Measurements from ENCODE around the gene MYO3B. TPM values are rescaled to one million over a fixed set of nuclear protein-coding genes. Genes with fewer than 3 reads are reported as not detected.

MYO3B gene
- polyA plus RNA-seq, 1 of the 3 experiments (the other 2 are of a cell fraction), result not detected

DNA sequence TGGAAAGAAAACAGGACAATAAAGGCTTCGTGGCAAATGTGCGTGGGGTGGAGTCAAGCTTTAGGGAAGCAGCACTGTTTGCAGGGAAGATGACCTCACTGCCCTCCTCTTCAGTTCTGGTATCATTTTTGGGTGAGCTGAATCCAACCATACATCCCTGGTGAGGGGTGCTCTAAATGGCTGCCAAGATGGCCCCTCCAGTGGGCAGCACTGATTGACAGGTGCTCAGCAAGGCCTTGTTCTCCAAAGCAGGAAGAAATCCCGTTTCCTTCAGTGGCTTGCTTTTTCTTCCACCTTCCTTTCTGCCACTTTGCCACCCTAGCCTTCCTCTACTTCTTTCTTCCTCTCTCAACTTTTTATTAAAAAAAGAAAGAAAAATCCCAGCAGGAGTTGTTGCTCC is 404.4 kb downstream of the MYO3B start (continued):
- TF ChIP-seq, protein P1, sequence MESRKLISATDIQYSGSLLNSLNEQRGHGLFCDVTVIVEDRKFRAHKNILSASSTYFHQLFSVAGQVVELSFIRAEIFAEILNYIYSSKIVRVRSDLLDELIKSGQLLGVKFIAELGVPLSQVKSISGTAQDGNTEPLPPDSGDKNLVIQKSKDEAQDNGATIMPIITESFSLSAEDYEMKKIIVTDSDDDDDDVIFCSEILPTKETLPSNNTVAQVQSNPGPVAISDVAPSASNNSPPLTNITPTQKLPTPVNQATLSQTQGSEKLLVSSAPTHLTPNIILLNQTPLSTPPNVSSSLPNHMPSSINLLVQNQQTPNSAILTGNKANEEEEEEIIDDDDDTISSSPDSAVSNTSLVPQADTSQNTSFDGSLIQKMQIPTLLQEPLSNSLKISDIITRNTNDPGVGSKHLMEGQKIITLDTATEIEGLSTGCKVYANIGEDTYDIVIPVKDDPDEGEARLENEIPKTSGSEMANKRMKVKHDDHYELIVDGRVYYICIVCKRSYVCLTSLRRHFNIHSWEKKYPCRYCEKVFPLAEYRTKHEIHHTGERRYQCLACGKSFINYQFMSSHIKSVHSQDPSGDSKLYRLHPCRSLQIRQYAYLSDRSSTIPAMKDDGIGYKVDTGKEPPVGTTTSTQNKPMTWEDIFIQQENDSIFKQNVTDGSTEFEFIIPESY (IDR thresholded peaks at IDR 0.05; ENCODE audit: borderline replicate concordance, low read depth), result no peak

DNA sequence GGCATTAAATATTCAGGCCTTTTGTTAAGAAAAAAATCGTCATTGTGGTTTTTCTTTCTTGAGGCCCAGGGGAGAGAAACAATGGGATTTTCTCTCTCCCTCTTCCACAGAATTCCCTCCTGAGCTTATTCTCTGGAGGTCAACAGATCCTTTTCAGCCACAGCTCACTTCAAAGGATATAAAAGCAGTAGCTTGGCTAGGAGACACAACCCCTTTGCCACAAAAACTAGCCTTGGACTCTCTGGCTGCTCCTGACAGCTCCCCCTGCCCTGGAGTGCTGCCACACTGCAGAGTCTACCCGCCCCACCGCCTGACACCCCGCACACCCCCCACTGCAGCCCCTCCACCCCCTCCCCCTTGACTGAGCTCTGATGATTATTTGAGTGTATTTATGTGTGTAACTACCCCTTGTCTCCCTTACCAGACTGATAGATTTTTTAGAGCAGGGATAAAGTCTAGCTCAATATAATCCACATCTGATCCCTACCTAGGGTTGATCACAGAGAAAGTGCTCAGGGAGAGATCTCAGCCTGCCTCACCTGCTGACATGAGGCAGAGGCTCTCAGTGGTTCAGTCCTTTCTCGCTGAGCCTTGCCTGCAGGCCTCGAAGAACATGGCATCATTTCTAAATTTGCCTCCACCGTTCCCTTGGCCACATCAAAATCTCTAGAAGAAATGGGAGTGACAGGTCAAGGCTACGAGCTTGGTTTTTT is 405.0 kb downstream of the MYO3B start:
- no peaks in the 10 kb centered on the region for H3F3A ChIP-seq (replicated peaks; ENCODE audit: insufficient read depth)
- no peaks in the 10 kb centered on the region for H4K20me1 ChIP-seq (ENCODE audit: insufficient read depth)
- H2AFZ ChIP-seq (ENCODE audit: low read depth), result no peak overlapping the region
- H3K9ac ChIP-seq, result no peak overlapping the region
- H3K4me1 ChIP-seq (ENCODE audit: control insufficient read depth in 1 of 2, insufficient read depth in 2 of 2, low read depth in 1 of 2, low read length in 1 of 2), result no peaks in the 10 kb centered on the region
- TF ChIP-seq MXI1 (IDR thresholded peaks at IDR 0.05; ENCODE audit: low read depth, low read length), result no peak
- TF ChIP-seq MEF2A (IDR thresholded peaks at IDR 0.05; ENCODE audit: borderline replicate concordance, low read depth), result no peak
- no peak for TF ChIP-seq NRF1 (IDR thresholded peaks at IDR 0.05; ENCODE audit: low read depth, low read length)
- TF ChIP-seq, protein P2, sequence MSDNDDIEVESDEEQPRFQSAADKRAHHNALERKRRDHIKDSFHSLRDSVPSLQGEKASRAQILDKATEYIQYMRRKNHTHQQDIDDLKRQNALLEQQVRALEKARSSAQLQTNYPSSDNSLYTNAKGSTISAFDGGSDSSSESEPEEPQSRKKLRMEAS (IDR thresholded peaks at IDR 0.05; ENCODE audit: low read depth), result no peak
- TF ChIP-seq, protein P3, sequence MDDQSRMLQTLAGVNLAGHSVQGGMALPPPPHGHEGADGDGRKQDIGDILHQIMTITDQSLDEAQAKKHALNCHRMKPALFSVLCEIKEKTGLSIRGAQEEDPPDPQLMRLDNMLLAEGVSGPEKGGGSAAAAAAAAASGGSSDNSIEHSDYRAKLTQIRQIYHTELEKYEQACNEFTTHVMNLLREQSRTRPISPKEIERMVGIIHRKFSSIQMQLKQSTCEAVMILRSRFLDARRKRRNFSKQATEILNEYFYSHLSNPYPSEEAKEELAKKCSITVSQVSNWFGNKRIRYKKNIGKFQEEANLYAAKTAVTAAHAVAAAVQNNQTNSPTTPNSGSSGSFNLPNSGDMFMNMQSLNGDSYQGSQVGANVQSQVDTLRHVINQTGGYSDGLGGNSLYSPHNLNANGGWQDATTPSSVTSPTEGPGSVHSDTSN (IDR thresholded peaks at IDR 0.05), result no peak
- TF ChIP-seq SMC3 (IDR thresholded peaks at IDR 0.05; ENCODE audit: low read depth, low read length), result no peak
- TF ChIP-seq RFX5 (IDR thresholded peaks at IDR 0.05; ENCODE audit: low read length), result no peak
- no peak for TF ChIP-seq TAF1 (IDR thresholded peaks at IDR 0.05; ENCODE audit: borderline replicate concordance, low read depth, low read length)
- TF ChIP-seq GABPA (IDR thresholded peaks at IDR 0.05; ENCODE audit: low read depth), result no peak
- H3K9me3 ChIP-seq, result no peaks in the 10 kb centered on the region
- no peaks in the 10 kb centered on the region for H3K9me2 ChIP-seq
- DNase-seq, result no peak
- no peak overlapping the region for H3K4me3 ChIP-seq (ENCODE audit: low read depth in 2 of 2, low read length in 1 of 2)
- no peaks in the 10 kb centered on the region for H3K79me2 ChIP-seq (ENCODE audit: insufficient read depth)
- ChIA-PET CTCF (interaction anchor here (0.6 kb wide), 1 partner anchor 222 kb away, joined by 3 read pairs; no protein-coding TSS in a partner anchor), POLR2A (no interaction called here)
- H3K27me3 ChIP-seq (ENCODE audit: insufficient read depth), result no peaks in the 10 kb centered on the region
- no peak overlapping the region for H3K4me2 ChIP-seq
- WGBS (ENCODE audit: low lambda C conversion rate), result 41% methylated on average over 8 of the region's 8 CpGs
- no peaks in the 10 kb centered on the region for H3K36me3 ChIP-seq (replicated peaks in 1 of 2; ENCODE audit: control insufficient read depth in 1 of 2, insufficient read depth in 2 of 2, low read length in 1 of 2)
- H3K27ac ChIP-seq (ENCODE audit: low read depth in 2 of 2, low read length in 1 of 2), result no peak overlapping the region

DNA sequence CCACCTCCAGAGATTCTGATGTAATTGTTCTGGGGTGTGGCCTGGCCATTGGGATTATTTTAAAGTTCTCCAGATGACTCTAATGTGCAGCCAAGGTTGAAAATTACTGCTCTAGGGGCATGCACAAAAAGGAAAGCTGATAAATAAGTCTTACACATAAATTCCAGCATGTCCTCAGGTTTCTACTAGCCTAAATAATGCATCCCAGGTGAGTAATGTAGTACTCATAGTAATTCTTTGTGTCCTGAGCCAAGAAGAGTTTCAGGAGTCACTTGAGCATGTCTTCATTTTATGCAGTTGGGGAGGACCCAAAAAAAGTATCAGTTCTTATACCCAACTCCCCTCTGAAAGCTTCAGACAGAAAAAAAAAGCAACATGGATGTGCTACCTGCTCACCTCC is 407.1 kb downstream of the MYO3B start:
- POLR2A ChIA-PET, result no interaction called here
- H3K4me3 ChIP-seq (ENCODE audit: low read depth in 2 of 2, low read length in 1 of 2), result no peak overlapping the region
- no peaks in the 10 kb centered on the region for H3K9me3 ChIP-seq
- H3K36me3 ChIP-seq (replicated peaks in 1 of 2; ENCODE audit: control insufficient read depth in 1 of 2, insufficient read depth in 2 of 2, low read length in 1 of 2), result no peaks in the 10 kb centered on the region
- DNase-seq, result no peak
- TF ChIP-seq TCF12 (IDR thresholded peaks at IDR 0.05), result no peak
- TF ChIP-seq, protein P3 (IDR thresholded peaks at IDR 0.05), result no peak
- TF ChIP-seq RAD21 (IDR thresholded peaks at IDR 0.05; ENCODE audit: low read length), result no peak
- no peak for TF ChIP-seq MXI1 (IDR thresholded peaks at IDR 0.05; ENCODE audit: low read depth, low read length)
- no peak for TF ChIP-seq POLR2AphosphoS5 (IDR thresholded peaks at IDR 0.05; ENCODE audit: low read depth, low read length)
- H3K9me2 ChIP-seq, result no peaks in the 10 kb centered on the region
- H3F3A ChIP-seq (replicated peaks; ENCODE audit: insufficient read depth), result no peaks in the 10 kb centered on the region
- H3K4me1 ChIP-seq (ENCODE audit: control insufficient read depth in 1 of 2, insufficient read depth in 2 of 2, low read depth in 1 of 2, low read length in 1 of 2), result no peaks in the 10 kb centered on the region
- no peak overlapping the region for H3K27ac ChIP-seq (ENCODE audit: low read depth in 2 of 2, low read length in 1 of 2)
- CTCF ChIA-PET, result no interaction called here
- H2AFZ ChIP-seq (ENCODE audit: low read depth), result no peak overlapping the region
- no peak overlapping the region for H3K4me2 ChIP-seq
- no peaks in the 10 kb centered on the region for H4K20me1 ChIP-seq (ENCODE audit: insufficient read depth)
- no peaks in the 10 kb centered on the region for H3K27me3 ChIP-seq (ENCODE audit: insufficient read depth)
- no peak overlapping the region for H3K9ac ChIP-seq
- H3K79me2 ChIP-seq (ENCODE audit: insufficient read depth), result no peaks in the 10 kb centered on the region

Data from SK-N-SH (cell line).